HG03354 (cell line): ENCODE results near the gene LYVE1.

Experiments
- ATAC-seq: cut with Tn5 transposase; IDR thresholded peaks from one replicate; pipeline ENCODE4 v1.9.1; 2021; ENCODE audit warnings: mild to moderate bottlenecking; ENCODE audit not compliant: unreplicated experiment, poor library complexity, severe bottlenecking

LYVE1 gene

GRCh38 chr11:10529279-10529678 lies 39.2 kb downstream of the LYVE1 start:
- ATAC-seq: no peak

GRCh38 chr11:10528121-10528520 lies 40.3 kb downstream of the LYVE1 start:
- ATAC-seq: no peak

DNA sequence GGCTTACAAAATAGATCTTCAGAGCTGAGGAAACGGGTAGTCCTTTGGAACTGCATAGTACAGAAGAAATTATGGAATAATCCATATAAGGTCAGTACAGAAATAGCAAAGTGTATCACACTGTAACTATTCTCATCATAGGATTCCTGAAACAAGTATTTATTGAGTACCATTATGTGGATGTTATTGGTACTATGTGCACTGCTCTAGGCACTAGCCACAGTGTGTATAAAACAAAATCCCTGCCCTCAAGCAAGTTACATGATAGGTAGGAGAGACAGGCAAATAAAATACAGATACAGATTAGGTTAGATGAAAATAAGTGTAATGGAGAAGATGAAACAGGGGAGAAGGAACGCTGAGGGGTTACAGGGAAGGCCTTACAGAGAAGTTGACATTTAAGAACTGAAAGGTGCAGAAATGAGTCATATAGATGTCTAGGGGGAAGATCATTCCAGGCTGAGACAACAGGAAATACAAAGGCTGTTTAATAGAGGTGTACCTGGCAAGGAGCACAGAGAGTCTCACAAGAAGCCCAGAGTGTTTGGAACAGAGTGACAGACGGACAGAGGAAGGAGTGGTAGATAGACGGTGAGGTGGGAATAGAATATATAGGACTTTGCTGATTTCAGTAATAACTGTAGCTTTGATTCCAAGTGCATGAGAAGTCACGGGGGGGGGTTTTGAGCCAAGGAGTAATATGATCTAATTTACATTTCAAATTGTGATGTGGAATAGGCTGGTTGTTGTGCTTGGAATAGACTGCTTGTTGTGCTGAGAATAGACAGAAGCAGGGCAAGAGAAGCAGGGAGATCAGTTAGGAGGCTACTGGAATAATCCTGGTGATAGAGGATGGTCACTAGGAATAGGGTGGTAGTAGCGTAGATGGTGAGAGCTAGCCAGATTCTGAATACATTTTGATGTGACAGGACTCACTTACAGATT lies 41.2 kb downstream of the LYVE1 start:
- ATAC-seq: peak; percentile 72

DNA sequence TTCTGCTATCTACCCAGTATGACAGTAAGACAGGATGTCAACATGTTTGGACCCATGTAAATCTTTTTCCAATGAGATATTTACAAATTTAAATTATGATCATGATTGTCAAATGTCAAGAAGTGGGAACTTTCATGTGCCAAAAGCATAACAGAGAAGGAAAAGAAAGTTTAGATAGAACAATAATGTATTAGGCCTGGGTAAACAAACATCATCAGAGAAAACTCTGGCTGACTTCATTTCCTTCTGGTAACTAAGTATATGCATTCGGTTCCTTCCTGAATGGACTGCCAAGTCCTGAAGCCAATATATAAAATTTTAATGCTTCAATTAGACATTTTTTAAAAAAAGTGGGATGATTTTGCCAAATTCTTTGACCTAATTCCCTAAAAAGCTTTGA lies 44.0 kb downstream of the LYVE1 start:
- no peak for ATAC-seq

DNA sequence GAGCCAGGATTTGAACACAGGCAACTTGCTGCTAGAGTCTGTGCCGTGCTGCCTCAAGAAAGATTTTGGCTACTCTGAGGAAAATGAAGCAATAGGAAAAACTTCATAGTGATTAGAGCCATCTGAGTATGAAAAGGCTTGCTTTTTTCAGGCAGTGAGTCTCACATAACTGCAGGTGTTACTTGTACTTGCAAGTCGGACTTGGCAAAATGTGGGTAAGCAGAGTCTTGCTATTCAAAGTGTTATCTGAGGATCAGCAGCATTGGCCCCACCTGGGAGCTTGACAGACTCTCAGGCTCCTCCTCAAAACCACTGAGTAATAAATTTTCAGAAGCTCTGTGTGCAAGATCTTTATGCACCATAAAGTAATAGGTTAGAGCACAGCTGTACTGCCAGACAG lies 45.5 kb downstream of the LYVE1 start:
- ATAC-seq: no peak

DNA sequence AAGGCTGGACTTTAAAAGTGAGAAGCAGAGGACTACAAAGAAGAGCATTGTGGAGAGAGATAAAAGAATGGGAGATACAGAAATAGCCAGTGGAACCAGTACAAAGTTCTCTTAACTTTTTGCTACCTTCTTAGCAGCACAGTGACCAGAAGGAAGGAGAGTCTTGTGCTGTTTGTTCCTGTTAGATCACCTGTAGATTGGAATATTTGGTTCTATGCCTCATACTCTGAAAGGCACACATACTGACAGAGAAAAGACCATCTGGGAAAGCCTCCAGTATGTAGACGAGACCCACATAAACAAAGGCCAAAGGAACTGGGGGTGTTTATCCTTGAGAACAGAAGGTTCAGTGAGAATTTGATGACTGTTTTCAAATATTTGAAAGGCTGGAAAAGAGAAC lies 46.2 kb downstream of the LYVE1 start:
- ATAC-seq: no peak

- no peak for ATAC-seq
These were observed 47.9 kb downstream of the LYVE1 start for GRCh38 chr11:10520562-10520961.

DNA sequence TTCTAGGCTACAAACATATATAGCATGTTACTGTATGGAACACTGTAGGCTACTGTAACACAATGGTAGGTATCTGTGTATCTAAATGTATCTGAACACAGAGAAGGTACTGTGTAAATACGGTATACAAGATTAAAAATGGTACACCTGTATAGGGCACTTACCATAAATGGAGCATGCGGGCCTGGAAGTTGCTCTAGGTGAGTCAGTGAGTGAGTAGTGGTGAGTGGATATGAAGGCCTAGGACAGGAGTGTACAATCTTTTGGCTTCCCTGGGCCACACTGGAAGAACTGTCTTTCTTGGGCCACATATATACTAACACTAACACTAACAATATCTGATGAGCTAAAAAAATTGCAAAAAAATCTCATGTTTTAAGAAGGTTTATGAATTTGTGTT lies 48.8 kb downstream of the LYVE1 start:
- no peak for ATAC-seq

GRCh38 chr11:10518891-10519290 lies 49.6 kb downstream of the LYVE1 start:
- no peak for ATAC-seq

GRCh38 chr11:10518123-10518522 lies 50.3 kb downstream of the LYVE1 start:
- ATAC-seq: no peak

DNA sequence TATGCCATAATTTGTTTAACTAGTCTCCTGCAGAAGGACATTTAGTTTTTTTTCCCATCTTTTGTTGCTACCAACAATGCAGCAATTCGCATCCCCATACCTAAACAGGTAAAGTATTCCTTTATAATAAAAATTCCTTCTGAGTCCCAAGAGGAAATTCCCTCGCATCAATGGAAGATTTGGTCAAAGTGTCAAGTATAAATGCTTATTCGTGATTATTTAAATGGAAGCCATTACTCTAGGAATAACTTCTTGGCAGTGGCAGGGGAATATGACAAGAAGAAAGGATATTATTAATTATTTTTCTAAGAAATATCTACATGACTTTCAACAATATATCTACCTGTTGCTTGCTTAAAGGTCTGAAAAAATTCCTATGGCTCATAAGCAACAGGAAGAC lies 53.0 kb downstream of the LYVE1 start:
- no peak for ATAC-seq

DNA sequence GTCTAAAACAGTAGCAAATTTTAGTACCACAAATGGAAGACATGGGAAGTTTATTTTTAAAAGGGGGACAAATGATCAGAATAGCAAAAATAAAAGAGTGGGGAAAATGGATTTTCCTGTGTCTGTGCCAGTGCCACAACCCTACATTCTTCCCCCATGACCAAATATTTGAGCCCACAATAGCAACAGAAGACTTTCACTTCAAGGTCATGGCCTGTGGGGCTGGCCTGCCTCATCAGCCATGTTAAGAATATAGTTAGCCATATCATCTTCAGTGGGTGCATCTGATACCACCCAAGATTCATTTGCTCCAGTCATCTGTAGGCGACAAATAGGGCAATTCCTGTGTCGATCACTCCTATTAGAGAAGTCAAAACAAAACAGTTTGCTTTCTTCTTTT lies 53.8 kb downstream of the LYVE1 start:
- ATAC-seq: no peak

DNA sequence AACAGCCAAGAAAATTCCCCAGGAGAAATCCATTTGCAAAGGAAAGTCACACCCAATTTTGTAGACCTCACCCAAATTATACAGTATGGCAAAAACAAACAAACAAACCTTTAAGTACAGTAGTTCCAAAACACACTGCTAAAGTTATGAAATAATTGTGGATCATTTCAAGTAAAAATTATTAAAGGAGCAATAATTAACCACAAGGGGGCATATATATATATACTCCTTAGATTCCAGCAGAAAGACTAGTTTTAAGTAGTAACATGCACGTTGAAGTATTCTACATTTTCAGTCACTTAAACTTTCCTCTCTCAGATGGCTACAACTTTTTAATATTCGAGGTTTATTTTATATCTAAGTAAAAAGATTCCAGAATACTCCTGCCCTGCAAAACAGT lies 54.3 kb downstream of the LYVE1 start:
- ATAC-seq: no peak

DNA sequence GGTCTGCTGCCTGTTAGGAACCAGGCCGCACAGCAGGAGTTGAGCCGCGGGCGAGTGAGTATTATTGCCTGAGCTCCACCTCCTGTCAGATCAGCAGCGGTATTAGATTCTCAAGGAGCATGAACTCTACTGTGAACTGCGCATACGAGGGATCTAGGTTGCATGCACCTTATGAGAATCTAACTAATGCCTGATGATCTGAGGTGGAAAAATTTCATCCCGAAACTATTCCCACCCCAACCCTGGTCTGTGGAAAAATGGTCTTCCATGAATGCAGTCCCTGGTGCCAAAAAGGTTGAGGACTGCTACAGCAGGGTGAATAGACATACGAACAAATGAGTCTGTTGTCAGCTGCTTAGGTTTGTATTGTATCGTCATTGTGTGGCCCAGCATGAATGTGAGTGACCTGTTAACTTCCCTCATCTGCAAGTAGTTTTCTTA lies 57.3 kb downstream of the LYVE1 start:
- ATAC-seq: no peak
